Thymus (tissue), 11 donors: ENCODE measurements around the gene LARP1. TPM values are rescaled to one million over a fixed set of nuclear protein-coding genes. Genes with fewer than 3 reads are reported as not detected.
"Not testable (repeated sequence)": the region's sequence is repeated elsewhere in the genome, so short reads cannot be mapped to it uniquely, and the experiment has no call there.

Source experiments
- DNase-seq, 9 donors: peaks; one replicate each; pipeline ENCODE4 v3.0.0-alpha.2; 2013; ENCODE audit warnings: low spot score in 9 of 9, low read depth in 6 of 9, missing footprints in 1 of 9
- H3K27ac ChIP-seq, 2 donors: one replicate each; pipeline ENCODE4 v1.5.1; 2013; ENCODE audit warnings: control low read depth in 1 of 2, low read depth in 1 of 2, low read length in 1 of 2, mild to moderate bottlenecking in 1 of 2, moderate library complexity in 1 of 2
- H3K27me3 ChIP-seq, 2 donors: one replicate each; pipeline ENCODE4 v1.5.1; 2013; ENCODE audit warnings: low read length in 1 of 2; ENCODE audit not compliant: control insufficient read depth in 2 of 2, insufficient read depth in 1 of 2
- H3K36me3 ChIP-seq, 2 donors: one replicate each; pipeline ENCODE4 v1.5.1; 2013; ENCODE audit warnings: low read length in 1 of 2, mild to moderate bottlenecking in 1 of 2, moderate library complexity in 1 of 2; ENCODE audit not compliant: control insufficient read depth in 2 of 2, insufficient read depth in 2 of 2
- H3K4me1 ChIP-seq, 2 donors: one replicate each; pipeline ENCODE4 v1.5.1; 2013; ENCODE audit warnings: low read length in 2 of 2; ENCODE audit not compliant: control insufficient read depth in 2 of 2, insufficient read depth in 2 of 2
- H3K4me3 ChIP-seq, 2 donors: one replicate each; pipeline ENCODE4 v1.5.1; 2013; ENCODE audit warnings: low read length in 2 of 2, control low read depth in 1 of 2, mild to moderate bottlenecking in 1 of 2
- H3K9me3 ChIP-seq, 2 donors: one replicate each; pipeline ENCODE4 v1.5.1; 2013; ENCODE audit warnings: low read length in 1 of 2, mild to moderate bottlenecking in 1 of 2; ENCODE audit not compliant: control insufficient read depth in 2 of 2, insufficient read depth in 1 of 2
- WGBS: extraction: QIAGEN DNeasy Blood & Tissue Kit; methylation state at CpG from one replicate; pipeline ENCODE4 v1.1.7; 2013; 5-methylcytosine and 5-hydroxymethylcytosine counted together
- polyA plus RNA-seq: library from polyadenylated mRNA; stranded (reverse); fragments of 200-250 nt; gene quantifications from one replicate; pipeline ENCODE4 v1.2.3, GENCODE V29; 2013
- total RNA-seq: library from RNA; stranded (reverse); fragments of 120-200 nt; gene quantifications from one replicate; pipeline ENCODE4 v1.2.4, GENCODE V29; 2013
- donor health status: healthy.

The LARP1 gene
- total and polyA plus RNA-seq, 2 donors = 25.7 to 28.5 TPM

DNA sequence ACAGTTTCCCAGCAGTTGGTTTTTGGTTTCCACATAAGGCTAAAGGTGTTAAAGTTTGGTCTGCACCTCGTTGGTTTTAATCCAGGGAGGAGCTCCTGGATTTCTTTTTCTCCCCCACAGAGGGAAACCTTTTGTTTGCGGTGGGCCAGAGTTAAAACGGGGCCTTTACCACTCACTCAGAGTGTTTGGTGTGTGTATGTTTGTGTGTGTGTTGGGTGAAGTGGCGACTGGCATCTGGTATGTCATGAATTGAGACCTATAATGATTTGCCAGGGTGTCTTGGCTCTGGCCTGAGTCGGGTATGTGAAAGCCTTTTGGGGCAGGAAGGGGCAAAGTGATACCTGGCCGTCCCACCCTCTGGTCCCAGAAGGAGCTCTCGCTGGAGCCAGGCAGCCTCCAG, 64.4 kb downstream of the LARP1 start:
- H3K9me3 ChIP-seq = no peaks in the 10 kb centered on the region
- DNase-seq = no peak
- peaks cover 39 to 60% of the 10 kb centered on the region in 2 donors for H3K36me3 ChIP-seq
- no peak overlapping the region for H3K27ac ChIP-seq
- no peak overlapping the region for H3K4me3 ChIP-seq
- H3K27me3 ChIP-seq = no peaks in the 10 kb centered on the region
- H3K4me1 ChIP-seq = no peaks in the 10 kb centered on the region
- 96% methylated on average over 7 of the region's 7 CpGs for WGBS

DNA sequence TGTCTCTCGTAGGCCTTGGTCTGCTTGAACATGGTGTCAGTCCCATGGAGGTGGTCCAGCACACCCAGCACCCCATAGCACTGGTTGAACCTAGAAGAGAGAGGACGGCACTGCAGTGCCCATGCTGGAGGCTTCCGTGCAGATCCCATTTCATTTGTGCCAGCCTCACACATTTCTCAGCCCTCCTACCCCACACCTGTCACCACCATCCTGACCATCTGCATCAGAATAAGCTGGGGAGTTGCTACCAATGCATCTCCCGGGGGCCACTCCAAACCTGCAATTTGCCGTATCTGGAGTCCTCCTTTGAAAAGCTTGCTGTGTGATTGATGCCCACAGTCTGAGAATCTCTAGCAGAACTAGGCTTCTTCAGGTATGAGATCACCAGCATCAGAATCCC, 65.2 kb downstream of the LARP1 start:
- Histone ChIP-seq H3K27me3 (no peaks in the 10 kb centered on the region), H3K4me1 (no peaks in the 10 kb centered on the region), H3K27ac (no peak overlapping the region), H3K36me3 (peaks cover 31 to 53% of the 10 kb centered on the region in 2 donors), H3K4me3 (no peak overlapping the region), H3K9me3 (no peaks in the 10 kb centered on the region)
- WGBS = over 99% methylated on average over 5 of the region's 5 CpGs
- DNase-seq = no peak

DNA sequence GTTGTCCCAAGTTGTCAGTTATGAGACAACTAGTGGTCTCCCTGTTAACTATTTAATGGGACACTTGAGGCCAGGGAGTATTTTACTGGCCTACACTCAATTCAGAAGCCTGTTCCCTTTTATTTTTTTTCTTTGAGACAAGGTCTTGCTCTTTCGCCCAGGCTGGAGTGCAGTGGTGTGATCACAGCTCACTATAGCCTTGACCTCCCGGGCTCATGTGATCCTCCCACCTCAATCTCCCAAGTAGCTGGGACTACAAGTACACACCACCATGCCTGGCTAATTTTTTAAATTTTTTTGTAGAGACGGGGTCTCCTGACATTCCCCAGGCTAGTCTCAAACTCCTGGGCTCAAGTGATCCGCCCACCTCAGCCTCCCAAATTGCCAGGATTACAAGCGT, 67.7 kb downstream of the LARP1 start:
- DNase-seq, H3K4me1 ChIP-seq, H3K4me3 ChIP-seq, H3K27me3 ChIP-seq, H3K9me3 ChIP-seq, H3K27ac ChIP-seq: not testable (repeated sequence)
- H3K36me3 ChIP-seq = peaks cover 14 to 32% of the 10 kb centered on the region in 2 donors
- WGBS = 99% methylated on average over 5 of the region's 5 CpGs

DNA sequence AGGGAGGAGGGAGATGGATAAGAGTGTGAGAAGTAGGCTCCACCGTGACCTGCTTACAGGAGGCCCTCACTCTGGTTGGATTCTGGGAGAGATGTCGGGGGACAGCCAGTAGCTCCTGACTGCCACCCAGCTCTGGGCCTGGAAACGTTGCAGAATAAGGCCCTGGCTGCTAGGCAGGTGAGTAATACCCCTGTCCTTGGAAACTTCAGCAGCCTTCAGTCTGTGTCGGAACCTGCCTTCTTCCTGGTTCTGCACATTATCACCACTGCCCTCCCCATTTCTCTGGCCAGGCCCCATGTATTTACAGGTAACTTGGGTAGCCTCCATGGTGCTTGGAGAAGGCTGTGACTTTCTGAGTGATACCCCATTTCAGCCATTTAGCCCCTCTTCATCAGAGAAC, 68.4 kb downstream of the LARP1 start:
- no peak for DNase-seq
- Histone ChIP-seq H3K27me3 (no peaks in the 10 kb centered on the region), H3K36me3 (peaks cover 13 to 32% of the 10 kb centered on the region in 2 donors), H3K4me3 (no peak overlapping the region), H3K4me1 (no peaks in the 10 kb centered on the region), H3K27ac (no peak overlapping the region), H3K9me3 (no peaks in the 10 kb centered on the region)
- 96% methylated on average over 4 of the region's 4 CpGs for WGBS

DNA sequence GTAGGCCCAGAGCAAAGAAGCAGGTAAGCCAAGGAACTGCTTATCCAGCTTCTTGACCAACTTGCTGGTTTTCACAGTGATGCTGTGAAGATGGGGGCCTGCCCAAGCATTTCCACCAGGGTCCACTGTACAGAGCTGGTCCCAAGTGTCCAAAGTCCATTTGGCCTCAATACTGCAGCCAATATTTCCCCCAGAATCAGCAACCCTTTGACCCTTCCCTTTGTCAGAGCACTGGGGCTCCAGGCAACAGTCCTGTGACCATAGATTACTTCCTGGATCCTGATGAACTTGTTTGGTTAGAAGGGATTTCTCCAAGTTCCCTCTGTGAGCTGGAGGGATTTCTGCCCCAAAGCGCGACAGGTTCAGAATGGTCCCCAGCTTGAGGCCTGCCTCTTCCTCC, 68.9 kb downstream of the LARP1 start:
- no peak overlapping the region for H3K27ac ChIP-seq
- no peak overlapping the region for H3K4me3 ChIP-seq
- no peaks in the 10 kb centered on the region for H3K27me3 ChIP-seq
- H3K9me3 ChIP-seq = no peaks in the 10 kb centered on the region
- WGBS = 95% methylated on average over 2 of the region's 2 CpGs
- peaks cover 10 to 31% of the 10 kb centered on the region in 2 donors for H3K36me3 ChIP-seq
- no peak for DNase-seq
- no peaks in the 10 kb centered on the region for H3K4me1 ChIP-seq

DNA sequence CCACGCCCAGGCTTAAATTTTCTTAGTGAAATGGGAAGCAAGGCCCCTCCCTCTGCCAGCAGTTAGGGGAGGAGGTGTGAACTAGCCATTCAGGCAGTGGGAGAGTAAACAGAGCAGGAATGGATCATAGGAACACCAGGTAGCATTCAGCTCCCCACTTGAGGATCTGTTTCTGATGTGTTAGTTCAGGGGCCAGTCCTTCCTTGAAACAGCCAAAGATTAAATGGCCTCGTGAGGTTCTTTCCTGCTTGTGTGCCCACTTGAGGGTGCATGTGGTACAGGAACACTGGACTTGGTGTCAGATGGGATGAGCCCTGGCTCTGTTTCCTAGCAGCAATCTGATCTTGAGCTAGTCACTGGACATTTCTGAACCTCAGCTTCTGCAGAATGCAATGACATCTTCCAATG, 74.0 kb downstream of the LARP1 start:
- WGBS = 98% methylated on average over 2 of the region's 2 CpGs
- Histone ChIP-seq H3K9me3 (no peaks in the 10 kb centered on the region), H3K4me3 (no peak overlapping the region), H3K36me3 (peaks cover 0 to 19% of the 10 kb centered on the region in 2 donors), H3K4me1 (peaks cover 0 to 12% of the 10 kb centered on the region in 2 donors), H3K27me3 (no peaks in the 10 kb centered on the region), H3K27ac (no peak overlapping the region)
- no peak for DNase-seq

DNA sequence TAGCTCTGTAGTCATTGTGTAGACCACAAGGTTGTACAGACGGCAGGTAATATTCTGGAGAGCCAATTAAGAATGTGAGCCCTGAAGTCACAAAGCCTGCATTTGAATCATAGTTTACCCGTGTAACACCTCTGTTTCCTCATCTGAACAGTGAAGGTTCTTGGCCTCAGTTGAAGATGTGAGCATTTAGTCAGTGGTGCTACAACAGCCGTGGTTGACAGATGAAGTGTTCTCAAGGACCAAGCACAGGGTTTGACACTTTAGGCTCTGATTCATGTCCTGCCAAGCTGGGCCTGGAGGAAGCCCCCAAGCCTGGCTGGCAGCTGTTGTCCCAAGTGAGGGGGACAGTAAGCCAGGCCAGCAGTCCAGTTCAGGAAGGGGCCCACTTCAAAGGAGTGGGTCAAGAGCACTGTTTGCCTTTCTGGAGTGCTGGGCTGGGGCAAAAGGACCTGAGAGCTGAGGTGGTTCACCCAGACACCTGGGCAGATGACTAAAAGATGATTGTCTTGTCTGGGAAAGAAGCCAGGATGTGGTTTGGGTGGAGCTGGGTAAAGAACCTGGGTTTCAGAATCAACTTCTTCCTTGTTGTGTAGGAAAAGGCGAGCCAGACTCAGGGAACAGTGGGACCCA, 74.5 kb downstream of the LARP1 start:
- Histone ChIP-seq H3K9me3 (no peaks in the 10 kb centered on the region), H3K4me1 (peaks cover 0 to 12% of the 10 kb centered on the region in 2 donors), H3K36me3 (peaks cover 0 to 16% of the 10 kb centered on the region in 2 donors), H3K27me3 (no peaks in the 10 kb centered on the region), H3K4me3 (no peak overlapping the region), H3K27ac (no peak overlapping the region)
- DNase-seq = peak in 2 of 9 donors; percentile 16 to 37
- 82% methylated on average over 4 of the region's 4 CpGs for WGBS

DNA sequence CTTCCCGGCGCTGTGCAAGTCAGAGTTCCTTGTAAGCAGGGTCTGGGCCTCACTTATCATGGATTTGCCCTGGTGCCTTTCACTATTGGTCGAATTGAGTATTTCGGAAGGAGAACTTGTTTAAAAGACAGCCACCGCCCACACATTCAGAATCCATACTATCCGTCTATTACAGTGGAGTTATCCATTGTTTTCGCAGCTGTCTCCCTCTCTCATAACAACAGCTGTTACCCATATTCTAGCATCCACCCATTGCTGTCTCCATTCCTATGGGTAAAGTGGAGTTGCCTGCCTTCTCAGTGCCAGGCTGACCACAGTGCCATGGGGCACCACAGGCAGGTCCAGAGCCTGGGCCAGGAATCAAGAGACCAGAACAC, 75.0 kb downstream of the LARP1 start:
- Histone ChIP-seq H3K27ac (peak overlapping the region in 1 of 2 donors; percentile 19), H3K27me3 (no peaks in the 10 kb centered on the region), H3K4me1 (peaks cover 0 to 12% of the 10 kb centered on the region in 2 donors), H3K4me3 (no peak overlapping the region), H3K36me3 (peaks cover 0 to 16% of the 10 kb centered on the region in 2 donors), H3K9me3 (no peaks in the 10 kb centered on the region)
- 97% methylated on average over 7 of the region's 7 CpGs for WGBS
- no peak for DNase-seq

DNA sequence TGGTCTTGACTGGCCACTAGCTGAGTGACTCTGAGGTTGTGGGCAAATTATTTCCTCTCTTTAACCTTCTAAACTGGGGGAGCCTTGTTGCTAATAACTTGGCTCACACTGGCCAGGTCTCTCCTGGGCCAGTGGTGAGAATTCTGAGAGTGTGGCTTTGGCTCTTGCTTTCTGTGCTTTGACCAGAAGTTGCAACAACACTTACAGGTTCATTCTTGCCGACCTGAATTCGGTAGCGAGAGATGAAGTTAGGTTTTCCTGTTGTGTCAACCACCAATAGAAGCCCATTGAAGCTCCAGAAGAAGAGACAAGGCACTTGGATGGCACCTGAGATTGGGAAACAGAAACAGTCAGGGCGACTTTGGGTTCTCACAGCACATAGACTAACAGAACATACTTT, 75.4 kb downstream of the LARP1 start:
- Histone ChIP-seq H3K4me3 (no peak overlapping the region), H3K9me3 (no peaks in the 10 kb centered on the region), H3K27me3 (no peaks in the 10 kb centered on the region), H3K36me3 (peaks cover 0 to 16% of the 10 kb centered on the region in 2 donors), H3K27ac (no peak overlapping the region), H3K4me1 (peaks cover 0 to 12% of the 10 kb centered on the region in 2 donors)
- over 99% methylated on average over 4 of the region's 4 CpGs for WGBS
- DNase-seq = no peak
